ENCODE measurements around the gene NCOA7. TPM values are rescaled to one million over a fixed set of nuclear protein-coding genes. Genes with fewer than 3 reads are reported as not detected.
A peak's percentile ranks its signal among the peaks of the same experiment; 100 is the strongest.

NCOA7 gene
- total RNA-seq, 1 experiment from 2014 or later = 67.9 TPM

DNA sequence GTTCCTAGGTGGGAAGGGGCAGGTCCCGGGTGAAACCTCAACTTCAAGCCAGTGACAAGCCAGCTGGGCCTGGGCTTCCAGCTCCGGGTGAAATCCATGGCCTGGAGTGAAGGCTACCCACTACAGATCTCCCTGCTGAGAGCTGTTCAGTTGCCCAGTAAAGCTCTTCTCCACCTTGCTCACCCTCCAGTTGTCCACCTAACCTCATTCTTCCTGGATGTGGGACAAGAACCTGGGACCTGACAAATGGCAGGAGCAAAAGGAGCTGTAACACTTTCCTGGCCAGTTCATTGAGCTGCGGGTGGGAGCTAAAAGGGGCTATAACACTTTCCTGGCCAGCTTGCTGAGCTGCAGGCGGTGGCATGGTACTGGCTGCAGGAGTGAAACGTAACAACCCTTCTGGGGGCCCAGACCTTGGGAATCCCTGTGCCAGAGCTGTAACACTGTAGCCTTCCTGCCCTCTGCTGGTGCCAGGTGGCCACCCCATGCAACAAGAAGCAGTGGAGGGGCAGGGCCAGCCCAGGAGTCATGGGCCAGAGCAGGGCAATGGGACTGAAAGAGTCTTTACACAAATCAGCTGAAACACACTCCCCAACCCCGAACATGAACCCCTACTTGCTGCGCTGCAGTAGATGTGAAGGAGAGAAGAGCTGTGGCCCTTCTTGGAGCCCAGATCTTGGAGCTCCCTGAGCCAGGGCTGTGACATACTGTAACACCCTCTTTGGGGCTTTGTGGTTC lies 162.2 kb downstream of the NCOA7 start:
- Histone ChIP-seq H3K4me1 (peaks cover 30% of the 10 kb centered on the region), H3K27me3 (replicated peaks; ENCODE audit: control insufficient read depth, insufficient read depth, low read length) (no peaks in the 10 kb centered on the region), H3K36me3 (ENCODE audit: control insufficient read depth, insufficient read depth, low read length) (no peaks in the 10 kb centered on the region), H3K4me3 (ENCODE audit: low read depth, low read length) (no peak overlapping the region), H3K9me3 (peaks cover 5% of the 10 kb centered on the region)
- H3K36me3 Mint-ChIP-seq (ENCODE audit: insufficient read depth, unreplicated experiment) = no peaks in the 10 kb centered on the region
- ChIA-PET POLR2A (no interaction called here), CTCF (interaction anchor here (0.7 to 1.7 kb wide), 4 partner anchors 31 to 162 kb away, joined by 3 to 5 read pairs (median 4); partner anchors contain the start of gene NCOA7)
- H3K27ac Mint-ChIP-seq (ENCODE audit: unreplicated experiment) = no peak overlapping the region
- intact Hi-C loops (cut with micrococcal nuclease; ENCODE audit: unreplicated experiment) = no loop called here
- H3K27me3 Mint-ChIP-seq (ENCODE audit: insufficient read depth, unreplicated experiment) = no peaks in the 10 kb centered on the region
- DNase-seq = no peak
- H3K4me3 Mint-ChIP-seq (ENCODE audit: unreplicated experiment) = no peak overlapping the region
- H3K9me3 Mint-ChIP-seq (ENCODE audit: unreplicated experiment) = peaks cover 17% of the 10 kb centered on the region
- TF ChIP-seq, protein P1, sequence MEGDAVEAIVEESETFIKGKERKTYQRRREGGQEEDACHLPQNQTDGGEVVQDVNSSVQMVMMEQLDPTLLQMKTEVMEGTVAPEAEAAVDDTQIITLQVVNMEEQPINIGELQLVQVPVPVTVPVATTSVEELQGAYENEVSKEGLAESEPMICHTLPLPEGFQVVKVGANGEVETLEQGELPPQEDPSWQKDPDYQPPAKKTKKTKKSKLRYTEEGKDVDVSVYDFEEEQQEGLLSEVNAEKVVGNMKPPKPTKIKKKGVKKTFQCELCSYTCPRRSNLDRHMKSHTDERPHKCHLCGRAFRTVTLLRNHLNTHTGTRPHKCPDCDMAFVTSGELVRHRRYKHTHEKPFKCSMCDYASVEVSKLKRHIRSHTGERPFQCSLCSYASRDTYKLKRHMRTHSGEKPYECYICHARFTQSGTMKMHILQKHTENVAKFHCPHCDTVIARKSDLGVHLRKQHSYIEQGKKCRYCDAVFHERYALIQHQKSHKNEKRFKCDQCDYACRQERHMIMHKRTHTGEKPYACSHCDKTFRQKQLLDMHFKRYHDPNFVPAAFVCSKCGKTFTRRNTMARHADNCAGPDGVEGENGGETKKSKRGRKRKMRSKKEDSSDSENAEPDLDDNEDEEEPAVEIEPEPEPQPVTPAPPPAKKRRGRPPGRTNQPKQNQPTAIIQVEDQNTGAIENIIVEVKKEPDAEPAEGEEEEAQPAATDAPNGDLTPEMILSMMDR (IDR thresholded peaks at IDR 0.05; ENCODE audit: insufficient read depth in 1 of 2, low read depth in 1 of 2, low read length in 1 of 2, severe bottlenecking in 1 of 2, unreplicated experiment in 1 of 2) = no peak
- no TSS peak for BruUV-seq (replicated peaks)
- peaks cover 33% of the 10 kb centered on the region for H3K4me1 Mint-ChIP-seq (ENCODE audit: low read depth, unreplicated experiment)

DNA sequence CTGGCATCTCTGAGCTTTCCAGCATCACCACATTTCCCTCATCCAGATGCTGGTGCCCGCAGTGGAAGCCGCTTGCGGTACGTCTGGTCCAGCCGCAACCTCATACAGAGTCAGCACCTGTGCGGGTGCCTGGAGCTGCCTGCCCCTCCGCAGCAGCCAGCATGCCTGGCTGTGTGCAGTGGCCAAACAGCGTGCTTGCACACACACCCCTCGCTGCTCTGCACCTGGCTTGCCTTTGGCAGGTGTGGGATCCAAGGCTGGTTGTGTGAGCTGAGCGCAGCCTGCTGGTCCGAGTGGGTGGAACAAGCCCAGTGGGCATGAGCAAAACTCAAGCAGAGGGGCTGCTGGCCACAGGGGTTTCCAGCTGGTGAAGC lies 162.7 kb downstream of the NCOA7 start:
- Histone ChIP-seq H3K36me3 (ENCODE audit: control insufficient read depth, insufficient read depth, low read length) (no peaks in the 10 kb centered on the region), H3K27me3 (replicated peaks; ENCODE audit: control insufficient read depth, insufficient read depth, low read length) (no peaks in the 10 kb centered on the region), H3K4me3 (ENCODE audit: low read depth, low read length) (no peak overlapping the region), H3K4me1 (peaks cover 24% of the 10 kb centered on the region), H3K9me3 (peaks cover 5% of the 10 kb centered on the region)
- peak; percentile 66 for DNase-seq
- POLR2A ChIA-PET = no interaction called here
- Mint-ChIP-seq H3K36me3 (ENCODE audit: insufficient read depth, unreplicated experiment) (no peaks in the 10 kb centered on the region), H3K9me3 (ENCODE audit: unreplicated experiment) (peaks cover 17% of the 10 kb centered on the region), H3K4me3 (ENCODE audit: unreplicated experiment) (no peak overlapping the region), H3K27me3 (ENCODE audit: insufficient read depth, unreplicated experiment) (no peaks in the 10 kb centered on the region), H3K27ac (ENCODE audit: unreplicated experiment) (no peak overlapping the region), H3K4me1 (ENCODE audit: low read depth, unreplicated experiment) (peaks cover 29% of the 10 kb centered on the region)
- BruUV-seq (replicated peaks) = no TSS peak
- TF ChIP-seq, protein P1 (IDR thresholded peaks at IDR 0.05; ENCODE audit: insufficient read depth in 1 of 2, low read depth in 1 of 2, low read length in 1 of 2, severe bottlenecking in 1 of 2, unreplicated experiment in 1 of 2) = peak; percentile 37 to 72
- CTCF ChIA-PET = interaction anchor here (1.2 to 1.7 kb wide), 3 partner anchors 47 to 163 kb away, joined by 3 to 5 read pairs (median 4); partner anchors contain the start of gene NCOA7
- intact Hi-C loops (cut with micrococcal nuclease; ENCODE audit: unreplicated experiment) = no loop called here

DNA sequence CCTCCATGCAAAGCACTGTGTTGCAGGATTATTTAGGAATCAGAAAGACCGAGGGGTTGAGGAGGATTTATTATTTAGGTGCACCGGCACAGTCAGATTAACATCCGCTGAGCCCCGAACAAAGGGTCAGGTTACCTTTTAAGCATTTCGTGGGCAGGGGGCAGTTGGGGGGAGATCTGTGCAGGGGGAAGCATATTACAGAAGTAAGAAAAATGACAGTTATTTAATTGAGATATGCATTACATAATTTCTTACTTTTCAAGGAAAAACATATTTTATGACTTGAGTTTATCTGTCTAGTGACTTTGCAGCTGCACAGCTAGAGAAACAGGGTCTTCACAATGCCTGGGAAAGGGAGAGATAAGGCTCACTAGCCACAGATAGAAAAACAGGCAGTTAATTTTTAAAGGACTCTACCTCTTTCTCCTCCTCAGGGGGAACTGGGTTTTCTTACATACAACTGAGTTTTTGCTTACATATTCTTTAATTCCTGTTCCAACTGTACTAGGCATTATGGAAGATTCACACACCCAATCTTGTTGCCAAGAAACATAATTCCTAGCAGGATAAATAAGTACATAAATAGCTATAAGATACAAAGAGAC lies 164.1 kb downstream of the NCOA7 start:
- no TSS peak for BruUV-seq (replicated peaks)
- no peaks in the 10 kb centered on the region for H3K36me3 Mint-ChIP-seq (ENCODE audit: insufficient read depth, unreplicated experiment)
- Histone ChIP-seq H3K36me3 (ENCODE audit: control insufficient read depth, insufficient read depth, low read length) (no peaks in the 10 kb centered on the region), H3K9me3 (peaks cover 5% of the 10 kb centered on the region), H3K27me3 (replicated peaks; ENCODE audit: control insufficient read depth, insufficient read depth, low read length) (no peaks in the 10 kb centered on the region), H3K4me3 (ENCODE audit: low read depth, low read length) (no peak overlapping the region), H3K4me1 (peaks cover 11% of the 10 kb centered on the region)
- H3K27me3 Mint-ChIP-seq (ENCODE audit: insufficient read depth, unreplicated experiment) = no peaks in the 10 kb centered on the region
- no peak overlapping the region for H3K4me3 Mint-ChIP-seq (ENCODE audit: unreplicated experiment)
- no peak for DNase-seq
- no peak overlapping the region for H3K27ac Mint-ChIP-seq (ENCODE audit: unreplicated experiment)
- POLR2A ChIA-PET = no interaction called here
- TF ChIP-seq, protein P1 (IDR thresholded peaks at IDR 0.05; ENCODE audit: insufficient read depth in 1 of 2, low read depth in 1 of 2, low read length in 1 of 2, severe bottlenecking in 1 of 2, unreplicated experiment in 1 of 2) = no peak
- CTCF ChIA-PET = no interaction called here
- peaks cover 24% of the 10 kb centered on the region for H3K4me1 Mint-ChIP-seq (ENCODE audit: low read depth, unreplicated experiment)
- intact Hi-C loops (cut with micrococcal nuclease; ENCODE audit: unreplicated experiment) = loop anchor here (5.0 kb wide), 2 partner anchors 98 to 643 kb away; no protein-coding TSS in a partner anchor
- peaks cover 17% of the 10 kb centered on the region for H3K9me3 Mint-ChIP-seq (ENCODE audit: unreplicated experiment)

Data from Caco-2 (cell line).